HCT116 (cell line): ENCODE data around the gene SPEM1. TPM values are rescaled to one million over a fixed set of nuclear protein-coding genes. Genes with fewer than 3 reads are reported as not detected.

Experiments
- ATAC-seq: fragments of 200-7000 bp; cut with Tn5 transposase; 2 replicates; pipeline ENCODE4 v1.9.1; 2020; ENCODE audit warnings: mild to moderate bottlenecking, moderate library complexity
- BruUV-seq: library from RNA; stranded (reverse); fragments of 400-500 nt; replicated peaks from 2 replicates; lab custom pipeline; 2021; lab: Mats Ljungman, UMichigan
- CTCF ChIA-PET: fragments of 300-600 bp; sonication (Branson Sonifier 250); formaldehyde crosslinking; loops from one replicate; lab custom pipeline; 2021; ENCODE audit warnings: antibody characterized with exemption; lab: Charles Lee
- POLR2A ChIA-PET: fragments of 300-600, 350-600 bp; sonication (Branson Sonifier 250); formaldehyde crosslinking; loops from one replicate; lab custom pipeline; 2021; ENCODE audit warnings: antibody characterized with exemption; lab: Charles Lee
- RAD21 ChIA-PET, 2 experiments: fragments of 300-600 bp; sonication (Branson Sonifier 250); formaldehyde crosslinking; loops; one replicate each; lab custom pipeline; 2023; ENCODE audit warnings: low total read pairs in 2 of 2; ENCODE audit not compliant: uncharacterized antibody in 2 of 2, unreplicated experiment in 2 of 2, low non-redundant PET in 1 of 2; lab: Charles Lee
- DNase-seq: peaks from one replicate; pipeline ENCODE4 v3.0.0-alpha.2; 2010; ENCODE audit warnings: low read depth, low spot score
- H2AFZ ChIP-seq: fragments of 200-600 bp; shearing (Covaris generic), sonication (generic); 2 replicates; pipeline ENCODE4 v1.6.1; 2017; ENCODE audit warnings: low read depth, mixed run types, mixed read lengths, antibody characterized with exemption, low read length; ENCODE audit not compliant: poor library complexity, severe bottlenecking
- H3K27ac ChIP-seq: 2 replicates; pipeline ENCODE4 v1.5.1; 2012; ENCODE audit warnings: low read depth, low read length
- H3K27me3 ChIP-seq: fragments of 200-600 bp; sonication (generic); 2 replicates; pipeline ENCODE4 v1.6.1; 2016; ENCODE audit warnings: mixed run types, low read length, mixed read lengths; ENCODE audit not compliant: insufficient read depth
- H3K36me3 ChIP-seq, 2 experiments: fragments of 200-500 bp in 1 of 2; fragments of 200-600 bp in 1 of 2; sonication (Bioruptor generic) in 1 of 2; sonication (generic) in 1 of 2; 2 replicates each; pipeline versions ENCODE4 v1.5.1 to v1.6.1; 2014 to 2016; ENCODE audit warnings: low read length in 2 of 2, inconsistent platforms in 1 of 2, mixed read lengths in 1 of 2, mixed run types in 1 of 2; ENCODE audit not compliant: insufficient read depth in 2 of 2, control insufficient read depth in 1 of 2
- H3K4me1 ChIP-seq, 2 experiments: fragments of 200-600 bp in 1 of 2; sonication (generic) in 1 of 2; 2 replicates each; pipeline versions ENCODE4 v1.5.1 to v1.6.1; 2012 to 2017; ENCODE audit warnings: low read length in 2 of 2, inconsistent platforms in 1 of 2, mild to moderate bottlenecking in 1 of 2, mixed read lengths in 1 of 2, mixed run types in 1 of 2, moderate library complexity in 1 of 2; ENCODE audit not compliant: insufficient read depth in 2 of 2, control insufficient read depth in 1 of 2
- H3K4me2 ChIP-seq: fragments of 200-600 bp; sonication (generic); 2 replicates; pipeline ENCODE4 v1.6.1; 2017; ENCODE audit warnings: mixed run types, low read length, mixed read lengths
- H3K4me3 ChIP-seq, 2 experiments: fragments of 200-600 bp in 1 of 2; sonication (generic) in 1 of 2; replicated peaks in 1 of 2; 2 replicates each; pipeline ENCODE4 v1.5.1; 2011 to 2016; ENCODE audit warnings: low read length in 2 of 2, control low read depth in 1 of 2, low read depth in 1 of 2, mild to moderate bottlenecking in 1 of 2, mixed read lengths in 1 of 2, mixed run types in 1 of 2
- H3K79me2 ChIP-seq: fragments of 200-600 bp; sonication (generic); 2 replicates; pipeline ENCODE4 v1.6.1; 2017; ENCODE audit warnings: mild to moderate bottlenecking, mixed run types, low read length, moderate library complexity, mixed read lengths; ENCODE audit not compliant: insufficient read depth
- H3K9ac ChIP-seq: fragments of 200-600 bp; sonication (generic); 2 replicates; pipeline ENCODE4 v1.6.1; 2016; ENCODE audit warnings: low read length, mixed read lengths
- H3K9me2 ChIP-seq: fragments of 200-600 bp; sonication (generic), shearing (Covaris generic); 2 replicates; pipeline ENCODE4 v1.6.1; 2017; ENCODE audit warnings: mixed run types, mild to moderate bottlenecking, moderate library complexity; ENCODE audit not compliant: insufficient read depth
- H3K9me3 ChIP-seq, 2 experiments: fragments of 200-500 bp in 1 of 2; fragments of 200-600 bp in 1 of 2; sonication (Bioruptor generic) in 1 of 2; sonication (generic) in 1 of 2; 2 replicates each; pipeline ENCODE4 v1.6.1; 2014 to 2017; ENCODE audit warnings: low read length in 2 of 2, mixed read lengths in 2 of 2, inconsistent platforms in 1 of 2, low read depth in 1 of 2, mild to moderate bottlenecking in 1 of 2, mixed run types in 1 of 2, moderate library complexity in 1 of 2; ENCODE audit not compliant: control insufficient read depth in 1 of 2, insufficient read depth in 1 of 2
- H4K20me1 ChIP-seq: fragments of 200-600 bp; sonication (generic), shearing (Covaris generic); 2 replicates; pipeline ENCODE4 v1.6.1; 2017; ENCODE audit warnings: mixed run types, mild to moderate bottlenecking, moderate library complexity; ENCODE audit not compliant: insufficient read depth
- CEBPB ChIP-seq: IDR thresholded peaks from 2 replicates; pipeline ENCODE4 v1.6.1; 2012; ENCODE audit warnings: low read depth
- EGR1 ChIP-seq: IDR thresholded peaks from 2 replicates; pipeline ENCODE4 v1.6.1; 2012; ENCODE audit warnings: low read depth
- JUND ChIP-seq: IDR thresholded peaks from 2 replicates; pipeline ENCODE4 v1.6.1; 2012
- POLR2AphosphoS5 ChIP-seq: IDR thresholded peaks from 2 replicates; pipeline ENCODE4 v1.6.1; 2011; ENCODE audit warnings: mild to moderate bottlenecking, low read depth, low read length, moderate library complexity
- SP1 ChIP-seq: IDR thresholded peaks from 2 replicates; pipeline ENCODE4 v1.6.1; 2012; ENCODE audit warnings: low read depth
- YY1 ChIP-seq: IDR thresholded peaks from 2 replicates; pipeline ENCODE4 v1.6.1; 2011; ENCODE audit warnings: low read length, low read depth, moderate library complexity, mild to moderate bottlenecking; ENCODE audit not compliant: insufficient replicate concordance; ENCODE audit errors: extremely low read depth
- ZFX ChIP-seq: fragments of 450-650 bp; IDR thresholded peaks from 2 replicates; pipeline ENCODE4 v1.6.1; 2017
- intact Hi-C: fragments of 100-400 bp; cut with micrococcal nuclease; formaldehyde crosslinking; loops from 2 replicates; pipeline ENCODE4 v1.10.0; 2022
- total RNA-seq: library from RNA; stranded (reverse); gene quantifications from one replicate; pipeline ENCODE4 v1.2.1, GENCODE V29; 2021; ENCODE audit not compliant: unreplicated experiment
- TF ChIP-seq, protein P1 (sequence below): IDR thresholded peaks from 2 replicates; pipeline ENCODE4 v1.6.1; 2012
- TF ChIP-seq, protein P2 (sequence below): IDR thresholded peaks from 2 replicates; pipeline ENCODE4 v1.6.1; 2012; ENCODE audit warnings: low read depth
- TF ChIP-seq, protein P3 (sequence below): IDR thresholded peaks from 2 replicates; pipeline ENCODE4 v1.6.1; 2012

SPEM1 gene
- total RNA-seq, 1 experiment from 2014 or later: 0.32 TPM

DNA sequence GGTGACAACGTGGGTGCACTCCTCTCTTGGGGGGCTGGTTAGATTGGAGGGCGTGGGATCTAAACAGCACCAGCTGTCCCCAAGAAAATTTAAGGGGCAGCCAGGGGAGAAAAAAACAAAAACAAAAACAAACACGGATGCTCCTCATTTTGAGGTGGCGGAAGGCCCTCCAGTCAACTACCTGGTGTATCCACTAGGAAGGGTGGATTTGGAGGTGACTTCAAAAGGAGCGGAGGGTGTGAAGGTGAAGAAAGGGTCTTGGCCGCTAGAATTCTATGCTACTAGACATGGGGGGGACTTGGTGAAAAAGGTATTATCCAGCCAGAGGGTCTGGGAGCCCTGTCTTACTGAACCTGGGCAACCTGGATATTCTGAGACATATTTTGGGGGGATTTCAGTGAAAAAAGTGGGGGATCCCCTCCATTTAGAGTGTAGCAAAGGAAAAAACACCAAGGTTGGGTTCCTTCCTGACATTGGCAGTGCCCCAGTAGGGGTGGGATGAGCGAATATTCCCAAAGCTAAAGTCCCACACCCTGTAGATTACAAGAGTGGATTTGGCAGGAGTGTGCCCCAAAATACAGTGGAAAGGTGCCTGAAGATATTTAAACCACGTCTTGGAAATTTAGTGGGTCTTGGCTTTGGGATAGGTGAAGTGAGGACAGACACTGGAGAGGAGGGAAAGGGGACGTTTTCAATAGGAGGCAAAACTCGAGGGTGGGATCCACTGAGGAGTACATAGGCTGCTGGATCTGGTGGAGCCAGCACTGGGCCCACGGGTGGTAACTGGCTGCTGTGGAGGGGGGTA is 18.7 kb downstream of the SPEM1 start:
- H3K79me2 ChIP-seq: no peaks in the 10 kb centered on the region
- no peaks in the 10 kb centered on the region for H3K36me3 ChIP-seq
- H3K27me3 ChIP-seq: no peaks in the 10 kb centered on the region
- no peak overlapping the region for H2AFZ ChIP-seq
- no peak for TF ChIP-seq EGR1
- no peak for TF ChIP-seq SP1
- TF ChIP-seq POLR2AphosphoS5: no peak
- TF ChIP-seq, protein P1, sequence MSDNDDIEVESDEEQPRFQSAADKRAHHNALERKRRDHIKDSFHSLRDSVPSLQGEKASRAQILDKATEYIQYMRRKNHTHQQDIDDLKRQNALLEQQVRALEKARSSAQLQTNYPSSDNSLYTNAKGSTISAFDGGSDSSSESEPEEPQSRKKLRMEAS: no peak
- TF ChIP-seq JUND: no peak
- no peak for TF ChIP-seq YY1
- TF ChIP-seq, protein P2, sequence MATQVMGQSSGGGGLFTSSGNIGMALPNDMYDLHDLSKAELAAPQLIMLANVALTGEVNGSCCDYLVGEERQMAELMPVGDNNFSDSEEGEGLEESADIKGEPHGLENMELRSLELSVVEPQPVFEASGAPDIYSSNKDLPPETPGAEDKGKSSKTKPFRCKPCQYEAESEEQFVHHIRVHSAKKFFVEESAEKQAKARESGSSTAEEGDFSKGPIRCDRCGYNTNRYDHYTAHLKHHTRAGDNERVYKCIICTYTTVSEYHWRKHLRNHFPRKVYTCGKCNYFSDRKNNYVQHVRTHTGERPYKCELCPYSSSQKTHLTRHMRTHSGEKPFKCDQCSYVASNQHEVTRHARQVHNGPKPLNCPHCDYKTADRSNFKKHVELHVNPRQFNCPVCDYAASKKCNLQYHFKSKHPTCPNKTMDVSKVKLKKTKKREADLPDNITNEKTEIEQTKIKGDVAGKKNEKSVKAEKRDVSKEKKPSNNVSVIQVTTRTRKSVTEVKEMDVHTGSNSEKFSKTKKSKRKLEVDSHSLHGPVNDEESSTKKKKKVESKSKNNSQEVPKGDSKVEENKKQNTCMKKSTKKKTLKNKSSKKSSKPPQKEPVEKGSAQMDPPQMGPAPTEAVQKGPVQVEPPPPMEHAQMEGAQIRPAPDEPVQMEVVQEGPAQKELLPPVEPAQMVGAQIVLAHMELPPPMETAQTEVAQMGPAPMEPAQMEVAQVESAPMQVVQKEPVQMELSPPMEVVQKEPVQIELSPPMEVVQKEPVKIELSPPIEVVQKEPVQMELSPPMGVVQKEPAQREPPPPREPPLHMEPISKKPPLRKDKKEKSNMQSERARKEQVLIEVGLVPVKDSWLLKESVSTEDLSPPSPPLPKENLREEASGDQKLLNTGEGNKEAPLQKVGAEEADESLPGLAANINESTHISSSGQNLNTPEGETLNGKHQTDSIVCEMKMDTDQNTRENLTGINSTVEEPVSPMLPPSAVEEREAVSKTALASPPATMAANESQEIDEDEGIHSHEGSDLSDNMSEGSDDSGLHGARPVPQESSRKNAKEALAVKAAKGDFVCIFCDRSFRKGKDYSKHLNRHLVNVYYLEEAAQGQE: no peak
- TF ChIP-seq, protein P3, sequence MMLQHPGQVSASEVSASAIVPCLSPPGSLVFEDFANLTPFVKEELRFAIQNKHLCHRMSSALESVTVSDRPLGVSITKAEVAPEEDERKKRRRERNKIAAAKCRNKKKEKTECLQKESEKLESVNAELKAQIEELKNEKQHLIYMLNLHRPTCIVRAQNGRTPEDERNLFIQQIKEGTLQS: no peak
- no peak for TF ChIP-seq CEBPB
- no peak for TF ChIP-seq ZFX
- H4K20me1 ChIP-seq: no peaks in the 10 kb centered on the region
- H3K4me3 ChIP-seq: no peak overlapping the region
- ChIA-PET POLR2A (no interaction called here), CTCF (no interaction called here), RAD21 (no interaction called here)
- intact Hi-C loops: loop anchor here (10.0 kb wide), 1 partner anchor 174 kb away; the partner anchor contains the start of gene CLDN7
- no peak overlapping the region for H3K4me2 ChIP-seq
- no TSS peak for BruUV-seq
- H3K9me3 ChIP-seq: no peaks in the 10 kb centered on the region
- no peak overlapping the region for H3K9ac ChIP-seq
- no peak for DNase-seq
- ATAC-seq: no peak
- H3K27ac ChIP-seq: no peak overlapping the region
- H3K9me2 ChIP-seq: no peaks in the 10 kb centered on the region
- peaks cover 13 to 36% of the 10 kb centered on the region in 2 experiments for H3K4me1 ChIP-seq
